WTC11 (cell line): ENCODE measurements around the gene TMEM238. TPM values are rescaled to one million over a fixed set of nuclear protein-coding genes. Genes with fewer than 3 reads are reported as not detected.

Experiments
- ATAC-seq: fragments of 200-7000 bp; cut with Tn5 transposase; 2 replicates; pipeline ENCODE4 v1.10.0; 2021; ENCODE audit warnings: mild to moderate bottlenecking, moderate library complexity
- CTCF ChIA-PET: fragments of 300-600 bp; sonication (Branson Sonifier 250); formaldehyde crosslinking; loops from one replicate; lab custom pipeline; 2021; ENCODE audit warnings: antibody characterized with exemption; lab: Charles Lee
- POLR2A ChIA-PET: fragments of 350-600 bp; sonication (Branson Sonifier 250); formaldehyde crosslinking; loops from one replicate; lab custom pipeline; 2021; ENCODE audit warnings: antibody characterized with exemption; lab: Charles Lee
- DNase-seq: peaks from one replicate; pipeline ENCODE4 v3.0.0; 2021; ENCODE audit warnings: low spot score
- H3K27ac Mint-ChIP-seq: 2 replicates; pipeline ENCODE4 v1.8.0; 2021; ENCODE audit warnings: mixed read lengths
- H3K27me3 Mint-ChIP-seq: 2 replicates; pipeline ENCODE4 v1.8.0; 2021; ENCODE audit warnings: low read depth, mild to moderate bottlenecking, moderate library complexity, mixed read lengths
- H3K36me3 Mint-ChIP-seq: 2 replicates; pipeline ENCODE4 v1.8.0; 2021; ENCODE audit warnings: mixed read lengths
- H3K4me1 Mint-ChIP-seq: 2 replicates; pipeline ENCODE4 v1.8.0; 2022; ENCODE audit warnings: mixed read lengths
- H3K4me3 Mint-ChIP-seq: 2 replicates; pipeline ENCODE4 v1.8.0; 2021; ENCODE audit warnings: mild to moderate bottlenecking, moderate library complexity, mixed read lengths
- H3K9me3 Mint-ChIP-seq: 2 replicates; pipeline ENCODE4 v1.8.0; 2021; ENCODE audit warnings: mixed read lengths
- ATF1 ChIP-seq: sonication (generic); formaldehyde crosslinking; IDR thresholded peaks from 2 replicates; pipeline ENCODE4 v1.8.1; 2023; ENCODE audit warnings: mild to moderate bottlenecking, moderate library complexity, missing genetic modification reagents
- CREB1 ChIP-seq: sonication (generic); formaldehyde crosslinking; IDR thresholded peaks from 2 replicates; pipeline ENCODE4 v1.8.0; 2023; ENCODE audit warnings: mild to moderate bottlenecking, missing genetic modification reagents
- EMX1 ChIP-seq: fragments of 250-450 bp; sonication (Bioruptor Pico); IDR thresholded peaks from 2 replicates; pipeline ENCODE4 v1.8.0; 2021; ENCODE audit warnings: mild to moderate bottlenecking
- ETV6 ChIP-seq: sonication (generic); formaldehyde crosslinking; IDR thresholded peaks from 2 replicates; pipeline ENCODE4 v1.8.1; 2022; ENCODE audit warnings: mild to moderate bottlenecking, missing genetic modification reagents
- HMGA2 ChIP-seq: fragments of 250-450 bp; sonication (Bioruptor Pico); IDR thresholded peaks from 2 replicates; pipeline ENCODE4 v1.4.0; 2021; ENCODE audit warnings: mild to moderate bottlenecking, moderate library complexity
- MYBL2 ChIP-seq: sonication (generic); formaldehyde crosslinking; IDR thresholded peaks from 2 replicates; pipeline ENCODE4 v1.8.1; 2023; ENCODE audit warnings: mild to moderate bottlenecking, moderate library complexity, missing genetic modification reagents
- NFYB ChIP-seq: sonication (generic); formaldehyde crosslinking; conservative IDR thresholded peaks from 2 replicates; pipeline ENCODE4 v1.8.0; 2022; ENCODE audit warnings: low read depth, missing genetic modification reagents
- PREB ChIP-seq: sonication (generic); formaldehyde crosslinking; IDR thresholded peaks from 2 replicates; pipeline ENCODE4 v1.8.1; 2022; ENCODE audit warnings: mild to moderate bottlenecking, missing genetic modification reagents, moderate library complexity, borderline replicate concordance
- SOX15 ChIP-seq: fragments of 250-450 bp; sonication (Bioruptor Pico); IDR thresholded peaks from 2 replicates; pipeline ENCODE4 v1.9.0; 2021; ENCODE audit warnings: mild to moderate bottlenecking
- STAT6 ChIP-seq: sonication (generic); formaldehyde crosslinking; conservative IDR thresholded peaks from 2 replicates; pipeline ENCODE4 v1.8.1; 2023; ENCODE audit warnings: mild to moderate bottlenecking, low read depth, missing genetic modification reagents, moderate library complexity
- ZNF671 ChIP-seq: fragments of 250-450 bp; sonication (Bioruptor Pico); IDR thresholded peaks from 2 replicates; pipeline ENCODE4 v1.8.0; 2021; ENCODE audit warnings: mild to moderate bottlenecking
- total RNA-seq: library from RNA; stranded (reverse); gene quantifications from 3 replicates; pipeline ENCODE4 v1.2.3, GENCODE V29; 2021
- TF ChIP-seq, protein P1 (sequence below): fragments of 250-450 bp; sonication (Bioruptor Pico); conservative IDR thresholded peaks from 2 replicates; pipeline ENCODE4 v1.9.0; 2021; ENCODE audit warnings: mild to moderate bottlenecking
- TF ChIP-seq, protein P2 (sequence below): sonication (generic); formaldehyde crosslinking; IDR thresholded peaks from 2 replicates; pipeline ENCODE4 v1.8.0; 2023; ENCODE audit warnings: missing genetic modification reagents, mild to moderate bottlenecking, borderline replicate concordance
- TF ChIP-seq, protein P3 (sequence below): sonication (generic); formaldehyde crosslinking; IDR thresholded peaks from 2 replicates; pipeline ENCODE4 v1.8.0; 2022; ENCODE audit warnings: missing genetic modification reagents
- TF ChIP-seq, protein P4 (sequence below): fragments of 250-450 bp; sonication (Bioruptor Pico); IDR thresholded peaks from 2 replicates; pipeline ENCODE4 v1.9.0; 2021; ENCODE audit warnings: mild to moderate bottlenecking, borderline replicate concordance

The TMEM238 gene
- total RNA-seq, 1 experiment from 2014 or later, result 8.3 TPM

GRCh38 chr19:55365245-55365644, 18.8 kb downstream of the TMEM238 start (continued):
- TF ChIP-seq, protein P1, sequence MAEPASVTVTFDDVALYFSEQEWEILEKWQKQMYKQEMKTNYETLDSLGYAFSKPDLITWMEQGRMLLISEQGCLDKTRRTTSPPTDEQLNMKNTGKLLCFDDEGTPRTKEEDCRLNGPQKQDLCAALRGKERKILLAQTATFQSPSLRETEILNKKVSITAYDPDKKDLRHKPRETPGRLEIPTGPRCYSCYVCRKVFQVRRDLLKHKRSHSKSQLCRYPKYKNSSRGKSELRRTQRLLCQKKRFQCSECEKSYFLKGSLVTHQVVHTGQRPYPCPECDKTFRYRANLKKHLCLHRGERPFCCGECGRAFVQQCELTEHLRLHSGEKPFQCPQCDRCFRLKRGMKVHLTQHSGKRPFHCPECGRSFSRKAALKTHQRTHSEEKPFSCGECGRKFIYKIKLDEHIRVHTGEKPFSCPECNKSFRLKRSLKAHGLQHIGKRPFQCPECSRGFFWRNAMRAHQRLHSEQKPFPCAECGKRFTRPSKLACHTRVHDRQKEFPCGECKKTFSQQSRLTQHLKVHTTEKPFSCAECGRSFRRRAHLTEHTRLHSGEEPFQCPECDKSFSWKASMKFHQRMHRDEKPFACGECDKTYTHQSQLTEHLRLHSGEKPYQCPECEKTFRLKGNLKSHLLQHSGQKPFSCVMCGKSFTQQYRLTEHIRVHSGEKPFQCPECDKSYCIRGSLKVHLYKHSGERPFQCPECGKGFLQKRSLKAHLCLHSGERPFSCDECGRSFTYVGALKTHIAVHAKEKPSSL, result no peak
- TF ChIP-seq PREB (CRISPR knock-in tag) (no peak), ETV6 (no peak), SOX15 (no peak), STAT6 (CRISPR knock-in tag) (no peak)

GRCh38 chr19:55362990-55363716, 20.9 kb downstream of the TMEM238 start, which contains the start of gene GARIN5B:
Gene GARIN5B (minus strand): TSS chr19:55363260. CDS start chr19:55363066, 194 bp downstream.
- Mint-ChIP-seq H3K36me3 (no peaks in the 10 kb centered on the region), H3K9me3 (no peaks in the 10 kb centered on the region), H3K27ac (no peak within 1 kb of the TSS), H3K4me3 (no peak within 1 kb of the TSS), H3K27me3 (peaks cover 58% of the 10 kb centered on the region), H3K4me1 (peaks cover 3% of the 10 kb centered on the region; the same call in 1 of the 2 replicates)
- POLR2A ChIA-PET, result no interaction called here
- ATAC-seq, result no peak
- CTCF ChIA-PET, result no interaction called here
- DNase-seq, result no peak
- TF ChIP-seq, protein P2, sequence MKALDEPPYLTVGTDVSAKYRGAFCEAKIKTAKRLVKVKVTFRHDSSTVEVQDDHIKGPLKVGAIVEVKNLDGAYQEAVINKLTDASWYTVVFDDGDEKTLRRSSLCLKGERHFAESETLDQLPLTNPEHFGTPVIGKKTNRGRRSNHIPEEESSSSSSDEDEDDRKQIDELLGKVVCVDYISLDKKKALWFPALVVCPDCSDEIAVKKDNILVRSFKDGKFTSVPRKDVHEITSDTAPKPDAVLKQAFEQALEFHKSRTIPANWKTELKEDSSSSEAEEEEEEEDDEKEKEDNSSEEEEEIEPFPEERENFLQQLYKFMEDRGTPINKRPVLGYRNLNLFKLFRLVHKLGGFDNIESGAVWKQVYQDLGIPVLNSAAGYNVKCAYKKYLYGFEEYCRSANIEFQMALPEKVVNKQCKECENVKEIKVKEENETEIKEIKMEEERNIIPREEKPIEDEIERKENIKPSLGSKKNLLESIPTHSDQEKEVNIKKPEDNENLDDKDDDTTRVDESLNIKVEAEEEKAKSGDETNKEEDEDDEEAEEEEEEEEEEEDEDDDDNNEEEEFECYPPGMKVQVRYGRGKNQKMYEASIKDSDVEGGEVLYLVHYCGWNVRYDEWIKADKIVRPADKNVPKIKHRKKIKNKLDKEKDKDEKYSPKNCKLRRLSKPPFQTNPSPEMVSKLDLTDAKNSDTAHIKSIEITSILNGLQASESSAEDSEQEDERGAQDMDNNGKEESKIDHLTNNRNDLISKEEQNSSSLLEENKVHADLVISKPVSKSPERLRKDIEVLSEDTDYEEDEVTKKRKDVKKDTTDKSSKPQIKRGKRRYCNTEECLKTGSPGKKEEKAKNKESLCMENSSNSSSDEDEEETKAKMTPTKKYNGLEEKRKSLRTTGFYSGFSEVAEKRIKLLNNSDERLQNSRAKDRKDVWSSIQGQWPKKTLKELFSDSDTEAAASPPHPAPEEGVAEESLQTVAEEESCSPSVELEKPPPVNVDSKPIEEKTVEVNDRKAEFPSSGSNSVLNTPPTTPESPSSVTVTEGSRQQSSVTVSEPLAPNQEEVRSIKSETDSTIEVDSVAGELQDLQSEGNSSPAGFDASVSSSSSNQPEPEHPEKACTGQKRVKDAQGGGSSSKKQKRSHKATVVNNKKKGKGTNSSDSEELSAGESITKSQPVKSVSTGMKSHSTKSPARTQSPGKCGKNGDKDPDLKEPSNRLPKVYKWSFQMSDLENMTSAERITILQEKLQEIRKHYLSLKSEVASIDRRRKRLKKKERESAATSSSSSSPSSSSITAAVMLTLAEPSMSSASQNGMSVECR (CRISPR knock-in tag), result no peak
- TF ChIP-seq NFYB (CRISPR knock-in tag), result no peak
- no peak for TF ChIP-seq ZNF671 (CRISPR knock-in tag)
- no peak for TF ChIP-seq HMGA2
- TF ChIP-seq ETV6, result no peak
- no peak for TF ChIP-seq CREB1 (CRISPR knock-in tag)
- TF ChIP-seq, protein P3, sequence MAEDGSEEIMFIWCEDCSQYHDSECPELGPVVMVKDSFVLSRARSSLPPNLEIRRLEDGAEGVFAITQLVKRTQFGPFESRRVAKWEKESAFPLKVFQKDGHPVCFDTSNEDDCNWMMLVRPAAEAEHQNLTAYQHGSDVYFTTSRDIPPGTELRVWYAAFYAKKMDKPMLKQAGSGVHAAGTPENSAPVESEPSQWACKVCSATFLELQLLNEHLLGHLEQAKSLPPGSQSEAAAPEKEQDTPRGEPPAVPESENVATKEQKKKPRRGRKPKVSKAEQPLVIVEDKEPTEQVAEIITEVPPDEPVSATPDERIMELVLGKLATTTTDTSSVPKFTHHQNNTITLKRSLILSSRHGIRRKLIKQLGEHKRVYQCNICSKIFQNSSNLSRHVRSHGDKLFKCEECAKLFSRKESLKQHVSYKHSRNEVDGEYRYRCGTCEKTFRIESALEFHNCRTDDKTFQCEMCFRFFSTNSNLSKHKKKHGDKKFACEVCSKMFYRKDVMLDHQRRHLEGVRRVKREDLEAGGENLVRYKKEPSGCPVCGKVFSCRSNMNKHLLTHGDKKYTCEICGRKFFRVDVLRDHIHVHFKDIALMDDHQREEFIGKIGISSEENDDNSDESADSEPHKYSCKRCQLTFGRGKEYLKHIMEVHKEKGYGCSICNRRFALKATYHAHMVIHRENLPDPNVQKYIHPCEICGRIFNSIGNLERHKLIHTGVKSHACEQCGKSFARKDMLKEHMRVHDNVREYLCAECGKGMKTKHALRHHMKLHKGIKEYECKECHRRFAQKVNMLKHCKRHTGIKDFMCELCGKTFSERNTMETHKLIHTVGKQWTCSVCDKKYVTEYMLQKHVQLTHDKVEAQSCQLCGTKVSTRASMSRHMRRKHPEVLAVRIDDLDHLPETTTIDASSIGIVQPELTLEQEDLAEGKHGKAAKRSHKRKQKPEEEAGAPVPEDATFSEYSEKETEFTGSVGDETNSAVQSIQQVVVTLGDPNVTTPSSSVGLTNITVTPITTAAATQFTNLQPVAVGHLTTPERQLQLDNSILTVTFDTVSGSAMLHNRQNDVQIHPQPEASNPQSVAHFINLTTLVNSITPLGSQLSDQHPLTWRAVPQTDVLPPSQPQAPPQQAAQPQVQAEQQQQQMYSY (CRISPR knock-in tag), result no peak
- TF ChIP-seq ATF1 (CRISPR knock-in tag), result no peak
- TF ChIP-seq MYBL2 (CRISPR knock-in tag), result no peak
- TF ChIP-seq, protein P4, sequence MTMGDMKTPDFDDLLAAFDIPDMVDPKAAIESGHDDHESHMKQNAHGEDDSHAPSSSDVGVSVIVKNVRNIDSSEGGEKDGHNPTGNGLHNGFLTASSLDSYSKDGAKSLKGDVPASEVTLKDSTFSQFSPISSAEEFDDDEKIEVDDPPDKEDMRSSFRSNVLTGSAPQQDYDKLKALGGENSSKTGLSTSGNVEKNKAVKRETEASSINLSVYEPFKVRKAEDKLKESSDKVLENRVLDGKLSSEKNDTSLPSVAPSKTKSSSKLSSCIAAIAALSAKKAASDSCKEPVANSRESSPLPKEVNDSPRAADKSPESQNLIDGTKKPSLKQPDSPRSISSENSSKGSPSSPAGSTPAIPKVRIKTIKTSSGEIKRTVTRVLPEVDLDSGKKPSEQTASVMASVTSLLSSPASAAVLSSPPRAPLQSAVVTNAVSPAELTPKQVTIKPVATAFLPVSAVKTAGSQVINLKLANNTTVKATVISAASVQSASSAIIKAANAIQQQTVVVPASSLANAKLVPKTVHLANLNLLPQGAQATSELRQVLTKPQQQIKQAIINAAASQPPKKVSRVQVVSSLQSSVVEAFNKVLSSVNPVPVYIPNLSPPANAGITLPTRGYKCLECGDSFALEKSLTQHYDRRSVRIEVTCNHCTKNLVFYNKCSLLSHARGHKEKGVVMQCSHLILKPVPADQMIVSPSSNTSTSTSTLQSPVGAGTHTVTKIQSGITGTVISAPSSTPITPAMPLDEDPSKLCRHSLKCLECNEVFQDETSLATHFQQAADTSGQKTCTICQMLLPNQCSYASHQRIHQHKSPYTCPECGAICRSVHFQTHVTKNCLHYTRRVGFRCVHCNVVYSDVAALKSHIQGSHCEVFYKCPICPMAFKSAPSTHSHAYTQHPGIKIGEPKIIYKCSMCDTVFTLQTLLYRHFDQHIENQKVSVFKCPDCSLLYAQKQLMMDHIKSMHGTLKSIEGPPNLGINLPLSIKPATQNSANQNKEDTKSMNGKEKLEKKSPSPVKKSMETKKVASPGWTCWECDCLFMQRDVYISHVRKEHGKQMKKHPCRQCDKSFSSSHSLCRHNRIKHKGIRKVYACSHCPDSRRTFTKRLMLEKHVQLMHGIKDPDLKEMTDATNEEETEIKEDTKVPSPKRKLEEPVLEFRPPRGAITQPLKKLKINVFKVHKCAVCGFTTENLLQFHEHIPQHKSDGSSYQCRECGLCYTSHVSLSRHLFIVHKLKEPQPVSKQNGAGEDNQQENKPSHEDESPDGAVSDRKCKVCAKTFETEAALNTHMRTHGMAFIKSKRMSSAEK, result no peak
- no peak for TF ChIP-seq EMX1 (CRISPR knock-in tag)
